Mesenchymal stem cell (in vitro differentiated cells and primary cell): Measurements from ENCODE around the gene SMCO3.

Experiments used
- DNase-seq: peaks from one replicate; pipeline ENCODE4 v3.0.0-alpha.2; 2013
- H2AFZ ChIP-seq: one replicate; pipeline ENCODE4 v1.6.1; 2013; ENCODE audit warnings: low read depth, mild to moderate bottlenecking, control low read depth, inconsistent platforms, low read length, moderate library complexity
- H2AK5ac ChIP-seq: 2 replicates; pipeline ENCODE4 v1.6.1; 2013; ENCODE audit warnings: low read length, moderate library complexity, mild to moderate bottlenecking, inconsistent platforms; ENCODE audit not compliant: severe bottlenecking
- H2BK120ac ChIP-seq: one replicate; pipeline ENCODE4 v1.6.1; 2013; ENCODE audit warnings: low read depth, mild to moderate bottlenecking, inconsistent platforms, low read length, moderate library complexity
- H2BK12ac ChIP-seq, 2 experiments: one replicate each; pipeline ENCODE4 v1.6.1; 2013; ENCODE audit warnings: inconsistent platforms in 2 of 2, low read length in 2 of 2, mild to moderate bottlenecking in 2 of 2, moderate library complexity in 2 of 2, control low read depth in 1 of 2
- H2BK15ac ChIP-seq: one replicate; pipeline ENCODE4 v1.6.1; 2013; ENCODE audit warnings: mild to moderate bottlenecking, low read depth, inconsistent platforms; ENCODE audit not compliant: poor library complexity, severe bottlenecking
- H2BK5ac ChIP-seq: 2 replicates; pipeline ENCODE4 v1.6.1; 2013; ENCODE audit warnings: low read depth, mild to moderate bottlenecking, low read length, control low read depth, inconsistent platforms; ENCODE audit not compliant: poor library complexity, severe bottlenecking
- H3K14ac ChIP-seq, 2 experiments: one replicate each; pipeline ENCODE4 v1.6.1; 2013; ENCODE audit warnings: inconsistent platforms in 2 of 2, low read length in 2 of 2, control low read depth in 1 of 2, mild to moderate bottlenecking in 1 of 2, moderate library complexity in 1 of 2
- H3K18ac ChIP-seq, 2 experiments: one replicate each; pipeline ENCODE4 v1.6.1; 2013; ENCODE audit warnings: inconsistent platforms in 2 of 2, low read length in 2 of 2, control low read depth in 1 of 2, low read depth in 1 of 2, mild to moderate bottlenecking in 1 of 2
- H3K23ac ChIP-seq, 2 experiments: one replicate each; pipeline ENCODE4 v1.6.1; 2013; ENCODE audit warnings: inconsistent platforms in 2 of 2, low read length in 2 of 2, mild to moderate bottlenecking in 2 of 2, moderate library complexity in 2 of 2, control low read depth in 1 of 2
- H3K27ac ChIP-seq: 2 replicates; pipeline ENCODE4 v1.5.1; 2013; ENCODE audit warnings: mild to moderate bottlenecking, moderate library complexity, low read length, control low read depth, inconsistent platforms; ENCODE audit not compliant: poor library complexity, severe bottlenecking
- H3K27me3 ChIP-seq, 2 experiments: 2 replicates each; pipeline versions ENCODE4 v1.6.1 to v1.7.0; 2013; ENCODE audit warnings: low read length in 2 of 2, mild to moderate bottlenecking in 2 of 2, moderate library complexity in 2 of 2, control low read depth in 1 of 2, inconsistent platforms in 1 of 2; ENCODE audit not compliant: control insufficient read depth in 1 of 2, insufficient read depth in 1 of 2
- H3K36me3 ChIP-seq, 2 experiments: 2 replicates each; pipeline versions ENCODE4 v1.6.1 to v1.7.0; 2013; ENCODE audit warnings: low read length in 2 of 2, control low read depth in 1 of 2, inconsistent platforms in 1 of 2, low read depth in 1 of 2, mild to moderate bottlenecking in 1 of 2; ENCODE audit not compliant: insufficient read depth in 2 of 2, control insufficient read depth in 1 of 2
- H3K4ac ChIP-seq, 2 experiments: one replicate each; pipeline ENCODE4 v1.6.1; 2013; ENCODE audit warnings: inconsistent platforms in 2 of 2, low read length in 2 of 2, mild to moderate bottlenecking in 2 of 2, moderate library complexity in 2 of 2, control low read depth in 1 of 2, low read depth in 1 of 2
- H3K4me1 ChIP-seq: 2 replicates; pipeline ENCODE4 v1.6.1; 2013; ENCODE audit warnings: low read depth, low read length, control low read depth; ENCODE audit not compliant: control insufficient read depth, insufficient read depth
- H3K4me2 ChIP-seq: 2 replicates; pipeline ENCODE4 v1.6.1; 2013; ENCODE audit warnings: low read length, mild to moderate bottlenecking, inconsistent platforms; ENCODE audit not compliant: poor library complexity, severe bottlenecking
- H3K4me3 ChIP-seq, 2 experiments: 2 replicates each; pipeline versions ENCODE4 v1.5.1 to v1.7.0; 2013; ENCODE audit warnings: low read length in 2 of 2, mild to moderate bottlenecking in 2 of 2, control low read depth in 1 of 2, low read depth in 1 of 2; ENCODE audit not compliant: insufficient read depth in 1 of 2
- H3K79me1 ChIP-seq: replicated peaks from 2 replicates; pipeline ENCODE4 v1.6.1; 2013; ENCODE audit warnings: mild to moderate bottlenecking, control low read depth, low read length, inconsistent platforms; ENCODE audit not compliant: poor library complexity, severe bottlenecking
- H3K9ac ChIP-seq: 2 replicates; pipeline ENCODE4 v1.7.0; 2013; ENCODE audit warnings: mild to moderate bottlenecking, low read length, moderate library complexity
- H3K9me3 ChIP-seq: 2 replicates; pipeline ENCODE4 v1.7.0; 2013; ENCODE audit warnings: mild to moderate bottlenecking, low read length; ENCODE audit not compliant: control insufficient read depth
- H4K8ac ChIP-seq: one replicate; pipeline ENCODE4 v1.6.1; 2013; ENCODE audit warnings: inconsistent platforms, mild to moderate bottlenecking, low read length, moderate library complexity
- H4K91ac ChIP-seq: one replicate; pipeline ENCODE4 v1.6.1; 2013; ENCODE audit warnings: mild to moderate bottlenecking, low read length, inconsistent platforms
- WGBS: methylation state at CpG from one replicate; pipeline ENCODE4 v1.1.7; 2013; ENCODE audit warnings: mixed read lengths; 5-methylcytosine and 5-hydroxymethylcytosine counted together

SMCO3 gene

GRCh38 chr12:14810167-14810952, 3.6 kb downstream of the SMCO3 start:
- 79% methylated on average over 2 of the region's 5 CpGs for WGBS
- Histone ChIP-seq H3K4me3 (no peak overlapping the region), H3K14ac (no peak overlapping the region), H3K4me1 (no peaks in the 10 kb centered on the region), H4K91ac (no peak overlapping the region), H2BK12ac (no peak overlapping the region), H3K27ac (no peak overlapping the region), H3K79me1 (peaks cover 2% of the 10 kb centered on the region), H3K9ac (no peak overlapping the region), H3K4me2 (no peak overlapping the region), H3K36me3 (no peaks in the 10 kb centered on the region), H3K23ac (no peak overlapping the region), H4K8ac (no peak overlapping the region), H2AK5ac (no peak overlapping the region), H3K4ac (no peak overlapping the region), H2BK120ac (no peak overlapping the region), H2BK5ac (no peak overlapping the region), H2AFZ (no peak overlapping the region), H2BK15ac (no peak overlapping the region), H3K18ac (no peak overlapping the region), H3K27me3 (no peaks in the 10 kb centered on the region), H3K9me3 (no peaks in the 10 kb centered on the region)
- DNase-seq: no peak

- H3K36me3 ChIP-seq: peaks cover 0 to 10% of the 10 kb centered on the region in 2 experiments
- H3K27ac ChIP-seq: peak overlapping the region; percentile 75
- peak overlapping the region in 1 of 2 experiments; percentile 37 for H3K18ac ChIP-seq
- H3K4ac ChIP-seq: peak overlapping the region in 1 of 2 experiments; percentile 62
- no peak overlapping the region for H2BK15ac ChIP-seq
- no peak overlapping the region for H2BK12ac ChIP-seq
- H2AK5ac ChIP-seq: no peak overlapping the region
- peak overlapping the region; percentile 99 for H3K9ac ChIP-seq
- peak overlapping the region; percentile 73 for H3K4me2 ChIP-seq
- H4K91ac ChIP-seq: no peak overlapping the region
- DNase-seq: no peak
- peak overlapping the region; percentile 4 to 96 for H3K4me3 ChIP-seq
- H3K79me1 ChIP-seq: peaks cover 6% of the 10 kb centered on the region
- H2AFZ ChIP-seq: no peak overlapping the region
- no peak overlapping the region for H3K23ac ChIP-seq
- H3K27me3 ChIP-seq: no peaks in the 10 kb centered on the region
- H2BK5ac ChIP-seq: no peak overlapping the region
- H3K9me3 ChIP-seq: no peaks in the 10 kb centered on the region
- H4K8ac ChIP-seq: no peak overlapping the region
- 0% methylated on average over 11 of the region's 12 CpGs for WGBS
- H3K14ac ChIP-seq: no peak overlapping the region
- H3K4me1 ChIP-seq: no peaks in the 10 kb centered on the region
- H2BK120ac ChIP-seq: no peak overlapping the region
These were observed 10.2 kb downstream of the SMCO3 start for GRCh38 chr12:14803830-14804160.

GRCh38 chr12:14803011-14803829, 10.8 kb downstream of the SMCO3 start, which contains the start of the genes C12orf60 and WBP11:
Gene C12orf60, plus strand, starts transcription at chr12:14803670. Its CDS starts 19,266 bp downstream, at chr12:14822936.
Gene WBP11, minus strand, starts transcription at chr12:14803478. Its CDS starts 2,095 bp downstream, at chr12:14801383.
- Histone ChIP-seq H3K9me3 (no peaks in the 10 kb centered on the region), H3K4ac (peak within 1 kb of the TSS; percentile 84 to 85), H3K27me3 (no peaks in the 10 kb centered on the region), H4K8ac (peak within 1 kb of the TSS; percentile 89), H3K9ac (peak within 1 kb of the TSS; percentile 99), H2AK5ac (no peak within 1 kb of the TSS), H3K79me1 (peaks cover 6% of the 10 kb centered on the region), H3K36me3 (peaks cover 0 to 16% of the 10 kb centered on the region in 2 experiments), H3K4me1 (no peaks in the 10 kb centered on the region), H2BK5ac (no peak within 1 kb of the TSS), H3K23ac (peak within 1 kb of the TSS in 1 of 2 experiments; percentile 98), H3K14ac (peak within 1 kb of the TSS; percentile 47 to 87), H3K4me2 (peak within 1 kb of the TSS; percentile 93), H2BK120ac (peak within 1 kb of the TSS; percentile 19), H3K4me3 (peak within 1 kb of the TSS; percentile 96 to 100), H2AFZ (peak within 1 kb of the TSS; percentile 65), H2BK12ac (no peak within 1 kb of the TSS), H2BK15ac (peak within 1 kb of the TSS; percentile 77), H3K18ac (peak within 1 kb of the TSS; percentile 80 to 82), H3K27ac (peak within 1 kb of the TSS; percentile 75), H4K91ac (peak within 1 kb of the TSS; percentile 82)
- under 1% methylated on average over 39 of the region's 50 CpGs for WGBS
- peak; percentile 100 for DNase-seq

GRCh38 chr12:14802721-14803010, 11.3 kb downstream of the SMCO3 start:
- H3K18ac ChIP-seq: peak overlapping the region in 1 of 2 experiments; percentile 80
- H2BK5ac ChIP-seq: no peak overlapping the region
- H3K23ac ChIP-seq: peak overlapping the region in 1 of 2 experiments; percentile 98
- H3K36me3 ChIP-seq: peaks cover 0 to 21% of the 10 kb centered on the region in 2 experiments
- no peaks in the 10 kb centered on the region for H3K9me3 ChIP-seq
- no peak overlapping the region for H2AFZ ChIP-seq
- H3K27me3 ChIP-seq: no peaks in the 10 kb centered on the region
- no peak overlapping the region for H4K8ac ChIP-seq
- H3K4me1 ChIP-seq: no peaks in the 10 kb centered on the region
- peak overlapping the region; percentile 99 for H3K9ac ChIP-seq
- H3K14ac ChIP-seq: no peak overlapping the region
- H2BK120ac ChIP-seq: peak overlapping the region; percentile 19
- H3K4me2 ChIP-seq: peak overlapping the region; percentile 93
- peak overlapping the region; percentile 96 to 100 for H3K4me3 ChIP-seq
- H2BK15ac ChIP-seq: no peak overlapping the region
- H2AK5ac ChIP-seq: no peak overlapping the region
- peak overlapping the region; percentile 35 for H3K27ac ChIP-seq
- H4K91ac ChIP-seq: no peak overlapping the region
- peaks cover 6% of the 10 kb centered on the region for H3K79me1 ChIP-seq
- H3K4ac ChIP-seq: peak overlapping the region; percentile 84 to 85
- 0% methylated on average over 7 of the region's 7 CpGs for WGBS
- no peak for DNase-seq
- H2BK12ac ChIP-seq: no peak overlapping the region
